Retinal pigment epithelial cell (primary cell): ENCODE measurements around the gene JAZF1.

Experiments
- DNase-seq: peaks from one replicate; pipeline ENCODE4 v3.0.0-alpha.2; 2010; ENCODE audit warnings: low read depth
- H3K4me3 ChIP-seq: 2 replicates; pipeline ENCODE4 v1.5.1; 2011; ENCODE audit warnings: mild to moderate bottlenecking, low read length, control low read depth, moderate library complexity
- CTCF ChIP-seq: conservative IDR thresholded peaks from 2 replicates; pipeline ENCODE4 v1.5.1; 2011; ENCODE audit warnings: low read depth, low read length, control low read depth, inconsistent platforms

Gene JAZF1

GRCh38 chr7:28112012-28112411 is 68.6 kb downstream of the JAZF1 start:
- no peak overlapping the region for H3K4me3 ChIP-seq
- no peak for TF ChIP-seq CTCF
- DNase-seq: no peak

- H3K4me3 ChIP-seq: no peak overlapping the region
- DNase-seq: no peak
- no peak for TF ChIP-seq CTCF
Measured at GRCh38 chr7:28110427-28111012, 70.1 kb downstream of the JAZF1 start.

GRCh38 chr7:28108747-28109146 is 71.8 kb downstream of the JAZF1 start:
- H3K4me3 ChIP-seq: no peak overlapping the region
- no peak for TF ChIP-seq CTCF
- no peak for DNase-seq

GRCh38 chr7:28107960-28108359 is 72.6 kb downstream of the JAZF1 start:
- TF ChIP-seq CTCF: no peak
- no peak overlapping the region for H3K4me3 ChIP-seq
- no peak for DNase-seq

- no peak overlapping the region for H3K4me3 ChIP-seq
- TF ChIP-seq CTCF: no peak
- DNase-seq: no peak
Measured at GRCh38 chr7:28106321-28106829, 74.2 kb downstream of the JAZF1 start.

GRCh38 chr7:28105234-28105633 is 75.4 kb downstream of the JAZF1 start:
- no peak overlapping the region for H3K4me3 ChIP-seq
- no peak for TF ChIP-seq CTCF
- no peak for DNase-seq

- TF ChIP-seq CTCF: no peak
- no peak for DNase-seq
- H3K4me3 ChIP-seq: no peak overlapping the region
Measured at GRCh38 chr7:28104811-28105210, 75.8 kb downstream of the JAZF1 start.
